Cortex of kidney (tissue), 1 donor: ENCODE measurements around the gene CFLAR.
"Not testable (repeated sequence)": the region's sequence is repeated elsewhere in the genome, so short reads cannot be mapped to it uniquely, and the experiment has no call there.

Source experiments
- DNase-seq: peaks from one replicate; lab custom pipeline; 2025; lab: John Stamatoyannopoulos, UW

CFLAR gene

GRCh38 chr2:201116115-201116958, at the start of gene CFLAR:
TSS of gene CFLAR (plus strand) at chr2:201116164. CDS start at chr2:201129866, 13,702 bp downstream.
- no peak for DNase-seq

GRCh38 chr2:201070948-201071478, 45.0 kb upstream of the CFLAR start:
- no peak for DNase-seq

- peak; percentile 24 for DNase-seq
These were observed 44.3 kb upstream of the CFLAR start, which contains the start of the genes HYCC2 and NDUFB3 for GRCh38 chr2:201071479-201072200. TSS of gene HYCC2 (minus strand) at chr2:201071671. CDS start at chr2:201024009, 47,662 bp downstream. TSS of gene NDUFB3 (plus strand) at chr2:201072001. CDS start at chr2:201078883, 6,882 bp downstream.

DNA sequence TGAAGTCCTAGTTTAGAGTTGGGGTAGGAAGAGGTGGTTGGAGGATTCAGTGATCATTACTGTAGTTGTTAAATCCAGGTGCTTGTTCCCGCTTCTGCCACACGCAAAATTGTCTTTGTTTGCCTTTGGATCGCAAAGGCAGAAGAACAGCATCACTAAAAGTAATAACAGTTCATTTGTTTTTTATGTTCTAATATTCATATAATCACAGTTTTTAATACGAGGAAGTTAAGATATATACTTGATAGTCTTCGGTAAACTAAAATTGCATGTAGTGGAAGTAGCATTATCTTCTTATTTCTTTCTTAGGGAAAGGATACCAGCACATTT, 43.8 kb upstream of the CFLAR start:
- DNase-seq = no peak

DNA sequence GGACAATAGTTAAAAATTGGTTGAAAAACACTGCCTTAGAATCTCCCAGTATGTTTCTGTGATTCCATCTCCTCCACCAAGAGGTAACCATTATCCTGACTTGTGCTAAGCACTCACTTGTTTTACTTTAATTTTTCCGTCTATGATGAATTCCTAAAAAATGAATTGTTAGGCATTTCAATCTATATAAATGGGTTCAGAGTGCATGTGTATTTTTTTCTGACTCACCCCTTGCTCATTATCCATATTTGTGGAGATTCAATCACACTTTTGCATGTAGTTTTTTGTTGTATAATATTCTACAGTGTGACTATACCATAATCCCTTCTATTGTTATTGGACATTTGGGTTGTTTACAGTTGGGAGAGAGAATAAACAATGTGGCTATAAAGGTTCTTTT, 42.9 kb upstream of the CFLAR start:
- DNase-seq = no peak

- DNase-seq = no peak
These were observed 41.0 kb upstream of the CFLAR start for GRCh38 chr2:201074996-201075395.

- DNase-seq = no peak
These were observed 31.1 kb upstream of the CFLAR start for GRCh38 chr2:201084863-201085262.

DNA sequence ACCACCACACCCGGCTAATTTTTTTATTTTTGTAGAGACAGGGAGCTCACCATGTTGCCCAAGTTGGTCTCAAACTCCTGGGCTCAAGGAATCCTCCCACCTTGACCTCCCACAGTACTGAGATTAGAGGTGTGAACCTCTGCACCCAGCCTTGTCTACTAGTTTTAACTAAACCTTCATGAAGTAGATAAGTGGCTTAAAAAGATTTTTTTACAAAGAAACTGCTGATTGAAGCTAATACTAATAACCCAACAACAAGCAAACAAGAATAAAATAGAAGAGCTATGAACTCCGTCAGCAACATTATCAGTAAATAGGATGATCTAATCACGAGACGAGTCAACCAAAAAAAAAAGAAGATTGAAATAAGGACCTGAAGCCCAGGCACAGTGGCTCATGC, 25.4 kb upstream of the CFLAR start:
- no peak for DNase-seq

GRCh38 chr2:201093573-201093972, 22.4 kb upstream of the CFLAR start:
- DNase-seq = no peak

- no peak for DNase-seq
These were observed 15.5 kb upstream of the CFLAR start for GRCh38 chr2:201100497-201100896.

DNA sequence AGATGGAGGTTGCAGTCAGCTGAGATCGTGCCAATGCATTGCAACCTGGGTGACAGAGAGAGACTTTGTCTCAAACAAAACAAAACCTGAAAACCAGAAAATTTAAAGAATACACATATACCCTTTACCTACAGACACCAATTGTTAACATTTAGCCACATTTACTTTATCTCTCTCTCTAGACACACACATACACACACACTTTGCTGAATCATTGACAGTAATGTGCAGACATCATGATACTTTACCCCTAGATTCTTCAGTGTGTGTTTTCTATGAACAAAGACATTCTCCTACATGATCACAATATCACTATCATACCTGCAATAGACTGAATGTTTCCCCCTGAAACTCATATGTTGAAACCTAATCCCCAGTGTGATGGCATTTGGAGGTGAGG, 10.2 kb upstream of the CFLAR start:
- DNase-seq = no peak

- no peak for DNase-seq
These were observed 8.3 kb upstream of the CFLAR start for GRCh38 chr2:201107624-201108023.

GRCh38 chr2:201108341-201108740, 7.6 kb upstream of the CFLAR start:
- DNase-seq = no peak

DNA sequence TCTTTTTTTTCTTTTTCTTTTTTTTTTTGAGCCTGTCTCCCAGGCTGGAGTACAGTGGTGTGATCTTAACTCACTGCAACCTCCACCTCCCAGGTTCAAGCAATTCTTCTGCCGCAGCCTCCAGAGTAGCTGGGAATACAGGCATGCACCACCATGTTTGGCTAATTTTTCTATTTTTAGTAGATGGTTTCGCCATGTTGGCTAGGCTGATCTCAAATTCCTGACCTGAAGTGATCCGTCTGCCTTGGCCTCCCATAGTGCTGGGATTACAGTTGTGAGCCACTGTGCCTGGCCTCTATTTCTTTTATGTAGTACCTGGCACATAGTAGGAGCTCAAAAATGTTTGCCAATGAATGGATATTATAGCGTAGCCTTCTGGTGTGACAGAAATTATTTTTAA, 6.8 kb upstream of the CFLAR start:
- DNase-seq = no peak

GRCh38 chr2:201110615-201111014, 5.3 kb upstream of the CFLAR start:
- no peak for DNase-seq

DNA sequence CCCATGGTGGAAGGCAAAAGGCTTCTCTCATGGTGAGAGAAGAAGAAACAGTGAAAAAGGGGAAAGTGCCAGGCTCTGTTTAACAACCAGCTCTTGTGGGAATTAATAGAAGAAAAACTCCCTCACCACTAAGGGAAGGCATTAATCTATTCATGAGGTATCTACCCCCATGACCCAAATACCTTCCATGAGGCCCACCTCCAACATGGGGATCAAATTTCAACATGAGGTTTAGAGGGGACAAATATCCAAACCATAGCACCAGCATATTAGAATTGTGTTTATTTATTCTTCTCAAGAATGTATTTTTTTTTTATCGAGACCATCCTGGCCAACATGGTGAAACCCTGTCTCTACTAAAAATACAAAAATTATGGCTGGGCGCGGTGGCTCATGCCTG, 4.9 kb upstream of the CFLAR start:
- no peak for DNase-seq

- no peak for DNase-seq
These were observed 1.6 kb upstream of the CFLAR start for GRCh38 chr2:201114350-201114749.

DNA sequence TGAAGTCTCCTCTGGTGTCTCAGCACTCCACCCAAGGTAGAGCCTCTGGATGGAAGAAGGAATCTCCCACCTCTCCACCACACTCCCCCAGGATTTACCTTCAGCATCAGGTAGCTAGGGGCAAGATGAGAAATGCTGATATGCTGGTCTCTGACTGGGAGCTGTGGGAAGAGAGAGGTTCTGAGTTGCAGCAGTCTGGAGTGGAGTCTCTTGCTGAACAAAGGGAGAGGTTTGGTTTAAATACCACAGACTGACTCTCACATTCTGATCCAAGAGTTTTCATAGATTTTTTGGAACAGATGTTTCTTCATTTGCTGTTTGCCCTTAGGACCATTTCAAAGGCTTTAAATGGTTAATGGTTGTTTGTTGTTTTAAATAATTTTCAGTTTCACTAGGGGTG, 1.1 kb upstream of the CFLAR start:
- no peak for DNase-seq

DNA sequence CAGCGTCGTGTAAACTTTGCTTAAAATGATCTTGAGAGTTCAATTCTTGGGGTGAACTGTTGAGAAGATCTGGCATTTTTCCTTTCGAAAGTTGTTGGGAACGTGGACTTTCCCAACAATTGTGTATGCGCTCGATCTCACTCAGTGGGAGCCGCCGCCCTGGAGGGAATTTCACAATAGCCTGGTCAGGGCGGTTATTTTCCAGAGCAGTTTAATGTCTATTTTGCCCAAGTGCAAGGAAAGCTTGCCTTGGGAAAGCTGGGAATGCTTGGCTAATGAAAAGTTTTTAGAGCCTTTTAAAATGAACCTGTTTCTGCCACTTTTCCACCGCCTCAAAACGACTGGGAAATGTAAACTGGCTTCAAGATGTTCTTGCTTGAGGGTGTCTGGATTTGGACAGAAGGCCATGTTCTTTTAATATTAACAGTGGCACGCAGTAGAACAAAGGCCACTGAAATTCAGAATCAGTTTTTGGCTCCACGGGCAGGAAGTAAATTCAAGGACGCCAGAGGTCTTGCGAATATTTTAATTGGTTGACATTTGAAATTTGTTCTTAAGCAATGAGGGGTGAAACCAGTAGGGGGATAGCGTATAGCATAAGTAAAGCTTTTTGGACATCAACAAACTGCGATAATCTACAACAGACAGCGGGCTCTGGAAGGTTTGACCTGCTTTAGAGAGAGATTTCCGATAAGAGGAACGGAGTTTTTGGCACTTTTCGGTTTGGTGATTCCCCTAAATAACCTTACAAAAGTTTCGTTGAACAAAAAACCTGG, 1.2 kb downstream of the CFLAR start:
- no peak for DNase-seq

DNA sequence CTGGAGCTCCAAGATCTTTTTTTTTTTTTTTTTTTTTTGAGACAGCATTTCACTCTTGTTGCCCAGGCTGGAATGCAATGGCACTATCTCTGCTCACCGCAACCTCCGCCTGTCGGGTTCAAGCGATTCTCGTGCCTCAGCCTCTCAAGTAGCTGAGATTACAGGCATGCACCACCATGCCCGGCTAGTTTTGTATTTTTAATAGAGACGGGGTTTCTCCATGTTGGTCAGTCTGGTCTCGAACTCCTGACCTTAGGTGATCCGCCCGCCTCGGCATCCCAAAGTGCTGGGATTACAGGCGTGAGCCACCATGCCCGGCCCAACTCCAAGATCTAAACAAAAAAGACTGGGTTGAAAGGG, 1.8 kb downstream of the CFLAR start:
- not testable (repeated sequence) for DNase-seq

- DNase-seq = no peak
These were observed 2.4 kb downstream of the CFLAR start for GRCh38 chr2:201118121-201118960.
